NT2/D1 (cell line): ENCODE results near the gene JUN.
"Not testable (repeated sequence)": the region's sequence is repeated elsewhere in the genome, so short reads cannot be mapped to it uniquely, and the experiment has no call there.

Experiments
- DNase-seq: peaks from one replicate; pipeline ENCODE4 v3.0.0-alpha.2; 2011; ENCODE audit warnings: low read depth, low spot score
- H3K27me3 ChIP-seq: 2 replicates; pipeline ENCODE4 v1.6.0; 2011; ENCODE audit warnings: mild to moderate bottlenecking; ENCODE audit not compliant: insufficient read length, insufficient read depth
- H3K36me3 ChIP-seq: 2 replicates; pipeline ENCODE4 v1.6.1; 2011; ENCODE audit warnings: mild to moderate bottlenecking, low read length, mixed read lengths; ENCODE audit not compliant: insufficient read depth, insufficient read length
- H3K4me1 ChIP-seq: 2 replicates; pipeline ENCODE4 v1.5.1; 2011; ENCODE audit not compliant: insufficient read depth, insufficient read length
- H3K4me3 ChIP-seq: 2 replicates; pipeline ENCODE4 v1.5.1; 2011; ENCODE audit warnings: low read depth; ENCODE audit not compliant: insufficient read length
- H3K9ac ChIP-seq: 2 replicates; pipeline ENCODE4 v1.6.0; 2011; ENCODE audit warnings: low read depth; ENCODE audit not compliant: insufficient read length
- H3K9me3 ChIP-seq: 2 replicates; pipeline ENCODE4 v1.5.1; 2011; ENCODE audit warnings: mild to moderate bottlenecking, low read length; ENCODE audit not compliant: insufficient read depth
- SUZ12 ChIP-seq: IDR thresholded peaks from 2 replicates; pipeline ENCODE4 v1.6.1; 2011; ENCODE audit not compliant: insufficient read length, insufficient read depth; ENCODE audit errors: extremely low read depth
- YY1 ChIP-seq: IDR thresholded peaks from 2 replicates; pipeline ENCODE4 v1.6.1; 2011; ENCODE audit not compliant: insufficient read length, insufficient read depth
- ZNF274 ChIP-seq: IDR thresholded peaks from 2 replicates; pipeline ENCODE4 v1.6.1; 2011; ENCODE audit warnings: mild to moderate bottlenecking, low read depth, low read length

Gene JUN

DNA sequence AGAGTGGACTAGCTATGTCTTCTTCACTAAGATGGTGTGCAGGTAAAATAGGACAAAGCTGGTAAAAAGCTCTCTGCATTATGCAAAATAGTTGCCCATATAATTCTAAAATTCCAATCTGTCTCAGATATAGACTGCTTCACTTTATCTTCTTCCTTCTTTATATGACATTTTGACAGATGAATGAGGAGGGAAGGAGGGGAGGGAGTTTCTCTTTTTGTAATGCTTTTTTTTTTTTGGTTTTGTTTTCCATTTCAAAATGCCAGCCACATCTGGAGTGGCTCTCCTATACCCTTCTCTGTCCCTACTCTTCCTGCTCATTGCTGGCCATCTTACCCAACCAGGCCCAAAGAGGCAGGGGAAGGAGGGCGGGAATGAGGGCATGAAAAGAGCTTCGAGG is 24.2 kb upstream of the JUN start:
- Histone ChIP-seq H3K9ac (no peak overlapping the region), H3K9me3 (peaks cover 8% of the 10 kb centered on the region; the same call in 1 of the 2 replicates), H3K36me3 (no peaks in the 10 kb centered on the region), H3K4me3 (no peak overlapping the region), H3K27me3 (no peaks in the 10 kb centered on the region), H3K4me1 (no peaks in the 10 kb centered on the region)
- TF ChIP-seq YY1 (no peak), ZNF274 (no peak), SUZ12 (no peak)
- DNase-seq, result no peak

DNA sequence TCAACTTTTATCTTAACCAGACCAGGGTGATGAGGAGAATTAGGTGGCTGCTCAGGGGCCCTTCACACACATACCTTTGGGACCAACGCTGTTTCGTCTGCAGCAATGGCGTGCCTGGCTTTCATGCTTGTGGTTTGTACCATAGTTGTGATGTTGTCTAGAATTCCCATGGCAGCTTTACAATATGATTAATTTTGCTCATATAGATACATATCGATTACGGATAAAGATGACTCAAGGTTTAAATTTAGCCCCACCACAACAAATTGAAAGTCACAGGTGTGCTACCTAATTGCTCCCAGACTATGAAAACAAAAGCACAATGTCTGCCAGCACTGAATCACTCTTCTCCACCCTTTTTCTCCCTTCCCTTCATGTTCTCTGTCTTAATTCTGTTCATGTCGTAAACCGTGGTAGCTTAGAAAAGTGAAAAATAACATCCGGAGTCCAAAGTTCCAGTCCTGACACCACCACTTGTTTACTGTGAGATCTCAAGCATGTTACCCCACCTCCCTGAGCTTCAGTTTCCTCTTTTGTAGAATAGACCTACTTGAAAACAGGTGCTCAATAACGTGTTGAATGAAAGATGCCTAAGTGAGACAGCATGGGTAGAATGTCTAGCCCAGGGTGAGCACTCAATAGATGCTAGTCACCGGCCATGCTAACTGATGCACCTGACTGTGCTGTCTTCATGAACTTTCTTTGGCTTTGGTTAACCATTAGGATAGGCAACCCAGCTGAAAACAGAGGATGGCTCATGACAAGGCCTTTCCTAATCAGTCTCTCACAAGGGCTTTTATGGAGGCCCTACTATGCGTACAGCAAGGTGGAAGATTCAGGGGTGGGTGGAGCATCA is 22.1 kb upstream of the JUN start:
- Histone ChIP-seq H3K4me3 (no peak overlapping the region), H3K9me3 (peaks cover under 1% of the 10 kb centered on the region; the same call in 1 of the 2 replicates), H3K27me3 (no peaks in the 10 kb centered on the region), H3K4me1 (no peaks in the 10 kb centered on the region), H3K36me3 (no peaks in the 10 kb centered on the region), H3K9ac (no peak overlapping the region)
- TF ChIP-seq SUZ12 (no peak), YY1 (no peak), ZNF274 (no peak)
- DNase-seq, result no peak

DNA sequence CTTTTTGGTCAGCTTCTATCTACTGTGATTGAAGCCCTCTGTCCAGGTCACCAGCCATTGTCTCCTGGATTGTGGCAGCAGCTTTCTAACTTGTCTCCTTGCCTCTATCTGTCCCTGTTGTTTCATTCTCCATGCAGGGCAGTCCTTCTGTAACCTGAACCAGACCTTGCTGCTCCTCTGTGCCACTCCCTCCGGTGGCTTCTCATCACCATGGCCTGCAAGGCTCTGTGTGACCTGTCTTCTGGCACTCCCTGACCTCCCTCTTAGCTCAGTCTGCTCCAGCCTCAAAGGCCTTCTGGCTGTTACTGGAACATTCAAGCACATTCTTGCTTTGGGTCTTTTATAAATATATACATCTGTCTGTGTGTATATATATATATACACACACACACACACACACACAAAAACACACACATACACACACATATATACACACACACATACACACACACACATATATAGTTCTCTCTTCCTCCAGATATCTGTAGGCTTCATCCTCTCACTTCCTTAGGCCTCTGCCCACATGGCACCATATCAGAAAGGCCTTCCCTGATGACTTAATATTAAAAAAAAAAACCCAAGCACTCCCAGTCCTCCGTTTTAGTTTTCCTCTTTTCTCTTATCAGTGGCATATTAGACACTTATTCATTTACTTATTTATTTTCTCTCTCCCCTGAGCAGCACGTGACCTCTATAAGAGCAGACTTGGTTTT is 21.2 kb upstream of the JUN start:
- no peaks in the 10 kb centered on the region for H3K27me3 ChIP-seq
- TF ChIP-seq SUZ12 (no peak), ZNF274 (no peak), YY1 (no peak)
- H3K4me1 ChIP-seq, result no peaks in the 10 kb centered on the region

DNA sequence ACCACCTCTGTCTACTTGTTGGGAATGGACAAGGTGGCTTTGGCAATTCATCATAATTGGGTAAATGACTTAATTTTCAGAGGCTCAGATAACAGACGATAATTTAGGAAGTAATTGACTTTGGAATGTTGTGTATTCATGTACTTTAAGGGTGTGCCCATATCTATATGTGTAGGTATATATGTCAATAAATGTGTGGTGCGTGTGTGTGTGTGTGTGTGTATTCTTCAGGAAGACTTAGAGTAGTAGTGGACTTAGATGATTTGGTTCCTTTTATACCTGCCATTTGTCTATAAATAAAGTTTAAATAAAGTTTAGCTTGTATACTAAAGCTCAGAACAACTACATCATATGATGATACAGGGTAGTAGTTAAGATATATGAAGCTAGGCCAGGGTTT is 20.0 kb upstream of the JUN start:
- Histone ChIP-seq H3K27me3 (peaks cover 6% of the 10 kb centered on the region), H3K9ac (no peak overlapping the region), H3K4me3 (no peak overlapping the region), H3K4me1 (no peaks in the 10 kb centered on the region), H3K9me3 (no peaks in the 10 kb centered on the region), H3K36me3 (no peaks in the 10 kb centered on the region)
- TF ChIP-seq YY1 (no peak), ZNF274 (no peak), SUZ12 (no peak)
- DNase-seq, result no peak

More for the DNA sequence above, 21.2 kb upstream of the JUN start:
- no peak overlapping the region for H3K9ac ChIP-seq
- no peaks in the 10 kb centered on the region for H3K9me3 ChIP-seq
- no peak overlapping the region for H3K4me3 ChIP-seq
- no peak for DNase-seq
- no peaks in the 10 kb centered on the region for H3K36me3 ChIP-seq

DNA sequence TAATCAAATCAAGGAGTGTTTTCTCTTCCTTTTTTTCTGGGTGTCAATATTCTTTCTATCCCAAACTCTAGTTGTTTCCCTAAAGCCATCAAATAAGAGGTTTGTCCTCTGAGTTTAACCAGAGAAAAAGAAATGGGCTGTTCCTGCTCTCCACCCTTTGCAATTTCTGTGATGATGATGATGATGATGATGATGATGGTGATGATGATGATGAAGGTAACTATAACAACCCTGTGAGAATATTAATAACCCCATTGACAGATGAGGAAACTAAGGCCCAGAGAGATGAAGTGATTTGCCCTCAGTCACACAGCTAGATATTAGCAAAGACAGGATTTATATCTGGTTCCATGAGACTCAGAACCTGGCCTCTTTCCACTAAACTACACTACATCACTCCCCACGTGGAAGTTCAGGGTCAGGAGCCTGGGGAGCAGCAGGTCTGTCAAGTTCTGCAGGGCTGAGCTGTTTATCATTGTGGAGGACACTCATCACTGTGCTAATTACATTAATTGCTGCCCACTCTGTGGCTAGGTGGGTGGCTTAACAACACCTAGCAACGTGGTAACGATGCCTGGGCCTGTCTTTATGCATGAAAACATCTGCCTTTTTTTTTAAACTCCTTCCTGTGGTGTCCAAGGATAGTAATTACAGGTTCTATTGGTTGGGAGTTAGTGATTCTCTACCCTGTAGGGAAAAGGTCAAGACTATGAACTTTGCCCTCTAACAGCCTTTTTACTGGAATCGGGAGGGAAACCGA is 19.0 kb upstream of the JUN start:
- Histone ChIP-seq H3K9ac (no peak overlapping the region), H3K36me3 (no peaks in the 10 kb centered on the region), H3K9me3 (no peaks in the 10 kb centered on the region), H3K27me3 (peaks cover 6% of the 10 kb centered on the region), H3K4me1 (no peaks in the 10 kb centered on the region), H3K4me3 (no peak overlapping the region)
- TF ChIP-seq ZNF274 (no peak), YY1 (no peak), SUZ12 (no peak)
- DNase-seq, result no peak

DNA sequence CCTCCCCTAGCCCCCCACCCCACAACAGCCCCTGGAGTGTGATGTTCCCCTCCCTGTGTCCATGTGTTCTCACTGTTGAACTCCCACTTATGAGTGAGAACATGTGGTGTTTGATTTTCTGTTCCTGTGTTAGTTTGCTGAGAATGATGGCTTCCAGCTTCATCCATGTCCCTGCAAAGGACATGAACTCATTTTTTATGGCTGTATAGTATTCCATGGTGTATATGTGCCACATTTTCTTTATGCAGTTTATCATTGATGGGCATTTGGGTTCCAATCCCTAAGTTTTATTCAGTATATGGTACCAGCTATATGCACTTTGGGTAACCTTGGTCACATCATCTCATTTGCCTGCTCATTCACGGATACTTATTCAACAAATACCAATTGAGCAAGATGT is 17.4 kb upstream of the JUN start:
- not testable (repeated sequence) for DNase-seq, H3K27me3 ChIP-seq, H3K4me1 ChIP-seq

DNA sequence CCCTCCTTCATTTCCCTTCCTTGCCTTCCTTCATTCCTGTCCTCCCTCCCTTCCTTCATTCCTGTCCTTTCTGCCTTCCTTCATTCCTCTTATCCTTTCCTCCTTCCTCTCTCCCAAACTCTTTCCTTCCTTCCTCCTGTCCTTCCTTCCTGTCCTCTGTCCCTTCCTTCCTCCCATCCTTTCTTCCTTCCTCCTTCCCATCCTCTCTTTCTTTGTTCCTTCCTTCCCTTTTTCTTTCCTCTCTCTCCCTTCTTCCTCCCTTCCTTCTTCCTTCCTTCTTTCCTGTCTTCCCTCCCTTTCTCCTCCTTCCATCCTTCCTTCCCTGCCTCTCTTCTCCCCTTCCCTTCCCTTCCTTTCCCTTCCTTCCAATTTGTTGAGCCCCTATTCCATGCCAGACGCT is 15.8 kb upstream of the JUN start:
- no peak for TF ChIP-seq ZNF274
- TF ChIP-seq YY1, result no peak
- TF ChIP-seq SUZ12, result no peak
- Histone ChIP-seq H3K9ac (no peak overlapping the region), H3K9me3 (no peaks in the 10 kb centered on the region), H3K36me3 (no peaks in the 10 kb centered on the region), H3K4me3 (no peak overlapping the region), H3K27me3 (peaks cover 6% of the 10 kb centered on the region), H3K4me1 (no peaks in the 10 kb centered on the region)
- no peak for DNase-seq

More for the DNA sequence above, 17.4 kb upstream of the JUN start:
- H3K9me3 ChIP-seq, H3K4me3 ChIP-seq, H3K9ac ChIP-seq, H3K36me3 ChIP-seq: not testable (repeated sequence)
